HS-27A (cell line): ENCODE results near the gene MARK3.
A peak's percentile ranks its signal among the peaks of the same experiment; 100 is the strongest.
"Not testable (repeated sequence)": the region's sequence is repeated elsewhere in the genome, so short reads cannot be mapped to it uniquely, and the experiment has no call there.

Source experiments
- DNase-seq: peaks from one replicate; pipeline ENCODE4 v3.0.0-alpha.2; 2012; ENCODE audit warnings: low read depth, missing footprints

The MARK3 gene

GRCh38 chr14:103385152-103385928 lies at the start of gene MARK3:
Gene MARK3, plus strand, starts transcription at chr14:103385415. Its CDS starts 615 bp downstream, at chr14:103386030.
- DNase-seq = peak; percentile 78

GRCh38 chr14:103336191-103336590 lies 49.0 kb upstream of the MARK3 start:
- DNase-seq = no peak

GRCh38 chr14:103337794-103338193 lies 47.4 kb upstream of the MARK3 start:
- no peak for DNase-seq

- DNase-seq = no peak
Measured at GRCh38 chr14:103339561-103339960, 45.7 kb upstream of the MARK3 start.

- no peak for DNase-seq
Measured at GRCh38 chr14:103340480-103341212, 44.6 kb upstream of the MARK3 start.

GRCh38 chr14:103341250-103342129 lies 43.7 kb upstream of the MARK3 start:
- no peak for DNase-seq

- no peak for DNase-seq
Measured at GRCh38 chr14:103343164-103343879, 41.9 kb upstream of the MARK3 start.

- DNase-seq = no peak
Measured at GRCh38 chr14:103343905-103344797, 41.1 kb upstream of the MARK3 start.

- no peak for DNase-seq
Measured at GRCh38 chr14:103346286-103346685, 38.9 kb upstream of the MARK3 start.

GRCh38 chr14:103347091-103347815 lies 38.0 kb upstream of the MARK3 start:
- no peak for DNase-seq

- no peak for DNase-seq
Measured at GRCh38 chr14:103348154-103348553, 37.1 kb upstream of the MARK3 start.

GRCh38 chr14:103349982-103350381 lies 35.2 kb upstream of the MARK3 start:
- no peak for DNase-seq

GRCh38 chr14:103353362-103353761 lies 31.9 kb upstream of the MARK3 start:
- no peak for DNase-seq

- DNase-seq = no peak
Measured at GRCh38 chr14:103354141-103354540, 31.1 kb upstream of the MARK3 start.

- DNase-seq = no peak
Measured at GRCh38 chr14:103356024-103356682, 29.1 kb upstream of the MARK3 start.

- DNase-seq = not testable (repeated sequence)
Measured at GRCh38 chr14:103357552-103357951, 27.7 kb upstream of the MARK3 start.

- no peak for DNase-seq
Measured at GRCh38 chr14:103360548-103360947, 24.7 kb upstream of the MARK3 start.

- DNase-seq = peak; percentile 73
Measured at GRCh38 chr14:103361867-103362266, 23.3 kb upstream of the MARK3 start.

GRCh38 chr14:103362780-103363179 lies 22.4 kb upstream of the MARK3 start:
- DNase-seq = no peak
